Activated CD8-positive, alpha-beta T cell treated with anti-CD3 and anti-CD28 coated beads for 36 hours (primary cell): ENCODE measurements around the gene TCAF1. TPM values are rescaled to one million over a fixed set of nuclear protein-coding genes. Genes with fewer than 3 reads are reported as not detected.
"Not testable (repeated sequence)": the region's sequence is repeated elsewhere in the genome, so short reads cannot be mapped to it uniquely, and the experiment has no call there.

Experiments used
- ATAC-seq: fragments of 200-7000 bp; cut with Tn5 transposase; one replicate; pipeline ENCODE4 v1.10.0; 2021; ENCODE audit warnings: mild to moderate bottlenecking, moderate library complexity
- CTCF ChIA-PET: fragments of 350-600 bp; sonication (Branson Sonifier 250); formaldehyde crosslinking; loops from one replicate; lab custom pipeline; 2021; ENCODE audit warnings: antibody characterized with exemption; lab: Charles Lee
- POLR2A ChIA-PET: fragments of 350-600 bp; sonication (Branson Sonifier 250); formaldehyde crosslinking; loops from one replicate; lab custom pipeline; 2021; ENCODE audit warnings: antibody characterized with exemption; lab: Charles Lee
- DNase-seq: peaks from one replicate; pipeline ENCODE4 v3.0.0-alpha.2; 2020
- H3K27ac Mint-ChIP-seq: one replicate; pipeline ENCODE4 v1.8.0; 2021; ENCODE audit warnings: mild to moderate bottlenecking, mixed read lengths
- H3K27me3 Mint-ChIP-seq: one replicate; pipeline ENCODE4 v1.8.0; 2021; ENCODE audit warnings: mixed read lengths
- H3K36me3 Mint-ChIP-seq: one replicate; pipeline ENCODE4 v1.8.0; 2021; ENCODE audit warnings: low read depth, mixed read lengths
- H3K4me1 Mint-ChIP-seq: one replicate; pipeline ENCODE4 v1.8.0; 2021; ENCODE audit warnings: low read depth, mixed read lengths
- H3K4me3 Mint-ChIP-seq: one replicate; pipeline ENCODE4 v1.8.0; 2021; ENCODE audit warnings: mild to moderate bottlenecking, moderate library complexity, mixed read lengths
- H3K9me3 Mint-ChIP-seq: one replicate; pipeline ENCODE4 v1.8.0; 2021; ENCODE audit warnings: mixed read lengths
- intact Hi-C: fragments of 100-400 bp; cut with micrococcal nuclease; formaldehyde crosslinking; loops from one replicate; pipeline ENCODE4 v1.10.0; 2022
- total RNA-seq, 2 experiments: library from RNA; stranded (reverse); gene quantifications; one replicate each; pipeline ENCODE4 v1.2.3, GENCODE V29; 2021

Gene TCAF1
- total RNA-seq, 2 experiments from 2014 or later, result 13.8 to 14.7 TPM

DNA sequence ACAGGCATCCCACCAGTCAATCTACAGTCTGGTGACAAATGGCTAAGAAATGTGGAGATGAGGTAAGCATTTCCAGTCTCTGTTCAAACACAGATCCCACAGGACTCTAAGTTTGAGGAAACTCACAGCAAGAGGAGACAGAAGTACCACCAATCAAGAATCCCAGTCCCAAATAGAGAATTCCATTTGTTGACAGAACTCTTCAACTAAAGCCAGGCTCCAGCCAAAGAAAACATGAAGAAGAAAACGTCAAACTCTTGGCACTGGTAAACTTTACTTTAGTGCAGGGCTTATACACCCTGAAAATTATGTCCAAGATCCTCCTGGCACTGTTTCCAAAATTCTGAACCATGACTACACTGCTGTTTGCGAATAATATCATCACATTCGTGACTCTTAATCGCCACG, 95.3 kb downstream of the TCAF1 start:
- H3K4me3 Mint-ChIP-seq, H3K27ac Mint-ChIP-seq, H3K27me3 Mint-ChIP-seq, H3K4me1 Mint-ChIP-seq, intact Hi-C loops, POLR2A ChIA-PET, CTCF ChIA-PET, ATAC-seq, H3K9me3 Mint-ChIP-seq, H3K36me3 Mint-ChIP-seq, DNase-seq: not testable (repeated sequence)

Other genes starting within 250 kb of the TCAF1 start
- 1 to 10 TPM; 1.3 to 1.7 TPM for gene CTAGE6, start 144.5 kb downstream of the TCAF1 start, total RNA-seq
- gene OR2F2, start 33.1 kb upstream of the TCAF1 start, total RNA-seq, result not detected
- gene OR2F1, start 52.7 kb upstream of the TCAF1 start, total RNA-seq, result not detected
- not detected for gene OR6B1, start 98.1 kb upstream of the TCAF1 start, total RNA-seq
- gene OR2A5, start 146.8 kb upstream of the TCAF1 start, total RNA-seq, result not detected
- not detected for gene OR2A25, start 167.6 kb upstream of the TCAF1 start, total RNA-seq
- gene OR2A12, start 184.1 kb upstream of the TCAF1 start, total RNA-seq, result not detected
- not detected for gene OR2A2, start 207.4 kb upstream of the TCAF1 start, total RNA-seq
- gene OR2A14, start 221.0 kb upstream of the TCAF1 start, total RNA-seq, result not detected